ENCODE data around the gene REPS2.
"Not testable (repeated sequence)": the region's sequence is repeated elsewhere in the genome, so short reads cannot be mapped to it uniquely, and the experiment has no call there.

REPS2 gene

DNA sequence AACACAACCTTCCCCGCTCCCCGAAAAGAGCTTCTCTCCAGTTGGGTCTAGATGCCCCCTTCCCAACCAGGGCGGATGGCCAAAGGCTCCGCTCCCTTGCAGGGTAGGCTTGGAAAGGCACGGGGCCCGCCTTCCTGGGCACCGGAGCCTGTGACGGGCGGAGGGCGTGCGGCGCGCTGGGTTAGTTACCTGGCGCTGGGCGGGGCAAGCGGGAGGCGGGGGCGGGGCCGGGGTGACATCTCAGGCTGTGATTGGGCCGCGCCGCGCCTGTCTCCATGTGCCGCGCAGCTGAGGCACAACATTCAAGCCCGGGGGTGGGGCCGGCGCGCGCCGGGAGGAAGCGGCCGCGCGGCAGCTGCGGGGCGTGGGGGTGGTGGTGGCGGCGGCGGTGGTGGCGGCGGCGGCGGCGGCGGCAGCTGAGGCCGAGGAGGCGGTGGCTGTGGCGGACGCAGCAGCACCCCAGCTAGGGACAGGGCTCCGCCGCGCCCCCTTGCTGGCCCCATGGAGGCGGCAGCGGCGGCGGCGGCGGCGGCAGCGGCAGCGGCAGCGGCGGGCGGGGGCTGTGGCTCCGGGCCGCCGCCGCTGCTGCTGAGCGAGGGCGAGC is at the start of gene REPS2:
REPS2 (plus strand) TSS at position 298 of the 604 bp plus-strand sequence; CDS start at position 502, 204 bp downstream.
- DNase-seq (ENCODE audit: low read depth in 3 of 3): peak; percentile 50 to 80 (median 57)

DNA sequence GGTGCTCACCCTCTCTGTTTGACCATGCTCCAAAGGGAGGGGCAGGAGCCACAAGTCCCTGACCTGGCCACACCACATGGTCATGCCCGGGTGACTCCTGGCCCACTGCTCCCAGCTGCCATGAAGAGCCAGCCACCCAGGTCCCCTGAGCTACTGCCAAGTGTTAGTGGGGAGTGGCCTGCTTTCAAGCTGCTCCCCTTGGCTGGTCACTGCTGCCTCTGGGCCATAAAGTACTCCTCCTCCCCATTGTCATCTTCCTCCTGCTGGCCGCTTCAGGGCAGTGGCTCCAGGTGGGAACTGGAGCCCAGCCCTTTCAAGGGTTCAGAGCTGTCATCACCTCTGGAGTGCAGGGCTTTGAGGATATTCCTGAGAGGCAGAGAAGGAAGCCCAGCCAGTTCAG is 49.0 kb upstream of the REPS2 start:
- DNase-seq (ENCODE audit: low read depth in 3 of 3): no peak

DNA sequence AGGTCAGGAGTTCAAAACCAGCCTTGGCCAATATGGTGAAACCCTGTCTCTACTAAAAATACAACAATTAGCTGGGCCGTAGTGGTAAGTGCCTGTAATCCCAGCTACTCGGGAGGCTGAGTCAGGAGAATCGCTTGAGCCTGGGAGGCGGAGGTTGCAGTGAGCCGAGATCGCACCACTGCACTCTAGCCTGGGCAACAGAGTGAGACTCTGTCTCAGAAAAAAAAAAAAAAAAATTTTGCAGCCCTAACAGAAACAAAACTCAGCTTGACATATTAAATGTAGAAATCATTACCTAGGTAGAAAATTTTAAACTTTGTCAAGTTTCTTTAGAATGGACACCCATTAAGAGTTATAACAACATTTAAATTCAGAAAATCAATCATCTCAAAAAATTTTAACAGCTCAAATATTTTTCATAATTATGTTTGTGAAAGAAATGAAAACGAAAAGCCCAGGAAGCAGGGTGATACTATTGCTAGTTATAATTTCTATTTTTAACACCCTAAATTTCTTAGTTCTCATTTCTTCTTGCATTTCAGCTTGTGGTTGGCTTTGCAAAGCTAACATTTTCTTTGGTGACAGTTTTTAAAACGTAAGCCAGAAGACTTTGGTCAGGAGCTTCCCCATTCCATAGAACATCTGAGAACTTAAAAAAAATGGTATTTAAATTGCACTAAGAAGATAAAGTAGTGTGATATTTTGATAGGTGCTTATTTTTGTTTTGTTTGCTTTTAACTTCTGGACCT is 43.0 kb upstream of the REPS2 start:
- DNase-seq (ENCODE audit: low read depth in 3 of 3): no peak

DNA sequence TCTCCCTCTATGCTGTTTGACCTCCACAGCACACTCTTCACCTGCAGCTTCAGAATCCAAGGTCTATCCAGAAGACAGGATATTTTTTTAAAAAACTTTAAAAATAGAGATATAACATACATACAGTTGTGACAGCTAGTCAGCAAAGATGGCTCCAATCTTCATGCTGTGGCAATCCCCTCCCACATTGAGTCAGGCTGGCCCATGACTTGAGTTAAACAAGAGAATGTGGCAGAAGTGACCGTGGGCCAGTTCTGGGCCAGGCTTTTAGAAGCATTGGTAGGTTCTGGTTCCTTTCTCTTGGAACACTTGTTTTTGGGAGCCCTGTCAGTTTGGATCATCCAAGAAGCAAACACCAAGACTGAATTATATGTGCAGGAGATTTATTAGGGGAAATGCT is 36.1 kb upstream of the REPS2 start:
- DNase-seq (ENCODE audit: low read depth in 3 of 3): no peak

DNA sequence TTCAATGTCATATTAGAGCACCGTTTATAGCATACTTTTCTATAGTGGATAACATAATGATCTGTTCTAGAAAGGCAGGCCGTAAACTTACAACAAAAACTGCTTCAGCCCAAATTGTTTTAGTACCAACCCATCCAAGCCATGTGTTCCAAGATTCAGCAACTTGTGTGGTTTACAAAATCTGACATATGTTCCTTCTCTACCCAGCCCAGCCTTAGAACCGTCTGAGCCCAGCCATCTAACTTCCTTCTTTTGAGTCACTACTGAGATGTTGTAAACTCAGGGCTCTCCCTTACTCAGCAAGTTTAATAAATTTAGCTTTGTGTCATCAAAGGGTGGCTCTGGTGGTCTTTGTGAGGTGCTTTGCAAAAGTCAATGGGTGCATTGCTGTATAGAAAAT is 32.4 kb upstream of the REPS2 start:
- no peak for DNase-seq (ENCODE audit: low read depth in 3 of 3)

DNA sequence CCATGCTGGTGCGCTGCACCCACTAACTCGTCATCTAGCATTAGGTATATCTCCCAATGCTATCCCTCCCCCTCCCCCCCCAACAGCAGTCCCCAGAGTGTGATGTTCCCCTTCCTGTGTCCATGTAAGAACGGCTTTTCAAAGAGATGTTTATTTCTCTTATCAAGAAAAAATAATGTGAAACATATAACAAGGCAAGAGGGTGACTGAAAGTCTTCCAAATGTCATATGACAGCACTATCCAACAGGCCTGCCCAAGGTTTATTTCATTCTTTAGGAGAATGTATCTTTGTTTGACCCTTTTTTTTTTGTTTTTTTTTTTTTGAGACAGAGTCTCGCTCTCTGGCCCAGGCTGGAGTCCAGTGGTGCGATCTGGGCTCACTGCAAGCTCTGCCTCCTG is 29.9 kb upstream of the REPS2 start:
- DNase-seq (ENCODE audit: low read depth in 3 of 3): no peak

DNA sequence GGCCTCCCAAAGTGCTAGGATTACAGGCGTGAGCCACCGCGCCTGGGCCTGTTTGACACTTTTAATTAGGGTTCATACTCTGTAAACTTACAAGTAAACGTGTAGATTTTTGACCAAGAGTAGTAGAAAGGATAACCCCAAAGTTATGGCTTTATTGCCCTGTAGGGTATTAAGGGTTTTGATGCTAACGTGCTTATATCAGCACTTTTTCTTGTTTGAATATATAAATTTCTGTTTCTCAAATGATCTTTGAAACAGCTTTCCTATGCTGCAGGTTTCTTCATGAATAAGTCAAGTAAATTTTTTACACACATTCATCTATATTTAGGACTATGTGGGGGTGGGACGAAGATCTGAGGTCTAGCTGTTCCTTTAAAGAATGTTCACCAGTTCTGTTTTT is 29.3 kb upstream of the REPS2 start:
- no peak for DNase-seq (ENCODE audit: low read depth in 3 of 3)

DNA sequence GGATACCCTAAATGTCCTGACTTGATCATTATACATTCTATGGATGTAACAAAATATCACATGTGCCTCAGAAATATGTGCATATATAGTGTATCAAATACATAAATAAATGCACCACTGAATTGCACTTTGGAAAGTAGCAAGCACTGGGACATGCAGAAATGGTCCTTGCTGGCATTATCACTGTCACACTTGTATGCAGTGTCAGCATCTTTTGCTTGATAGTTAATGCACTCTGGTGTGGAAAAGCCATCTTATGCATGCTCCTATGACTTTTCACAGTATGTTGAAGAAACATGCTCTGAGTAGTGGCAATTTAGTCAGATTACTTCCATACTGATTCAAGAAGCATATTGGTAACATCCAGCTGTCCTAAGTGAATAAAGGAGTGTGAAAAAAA is 27.5 kb upstream of the REPS2 start:
- no peak for DNase-seq (ENCODE audit: low read depth in 3 of 3)

DNA sequence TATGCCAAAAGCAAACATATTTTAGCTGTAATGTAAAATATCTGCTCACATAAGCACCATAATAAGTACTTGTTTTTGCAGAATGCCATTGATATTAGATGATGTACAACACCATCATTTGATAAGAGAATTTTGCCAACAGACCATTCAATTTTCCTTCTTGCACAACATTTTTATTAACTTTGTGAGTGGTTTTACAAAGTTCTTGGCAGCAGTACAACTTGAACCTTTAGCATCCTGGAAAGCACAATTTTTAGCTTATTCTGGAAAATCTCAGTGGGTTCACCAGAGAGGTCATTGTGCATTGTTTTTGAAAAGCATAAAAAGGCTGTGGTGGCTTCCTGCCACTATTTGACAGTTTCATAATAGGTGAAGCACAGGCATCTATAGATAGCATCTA is 26.4 kb upstream of the REPS2 start:
- DNase-seq (ENCODE audit: low read depth in 3 of 3): no peak

DNA sequence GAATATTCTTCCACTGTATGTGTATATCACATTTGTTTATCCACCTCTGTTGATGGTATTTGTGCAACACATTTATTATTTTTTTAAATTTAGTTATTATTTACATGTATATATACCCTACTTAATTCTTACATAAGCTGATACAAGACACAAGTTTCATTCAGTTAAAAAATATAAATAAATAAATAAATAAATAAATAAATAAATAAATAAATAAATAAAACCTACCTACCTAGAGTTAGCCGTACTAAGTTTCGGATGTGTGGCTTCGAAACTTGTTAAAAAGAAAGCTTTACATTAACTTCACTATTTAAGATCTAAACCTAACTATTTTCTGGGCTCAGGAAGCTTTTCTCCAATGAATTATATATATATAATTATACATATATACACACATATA is 23.3 kb upstream of the REPS2 start:
- no peak for DNase-seq (ENCODE audit: low read depth in 3 of 3)

DNA sequence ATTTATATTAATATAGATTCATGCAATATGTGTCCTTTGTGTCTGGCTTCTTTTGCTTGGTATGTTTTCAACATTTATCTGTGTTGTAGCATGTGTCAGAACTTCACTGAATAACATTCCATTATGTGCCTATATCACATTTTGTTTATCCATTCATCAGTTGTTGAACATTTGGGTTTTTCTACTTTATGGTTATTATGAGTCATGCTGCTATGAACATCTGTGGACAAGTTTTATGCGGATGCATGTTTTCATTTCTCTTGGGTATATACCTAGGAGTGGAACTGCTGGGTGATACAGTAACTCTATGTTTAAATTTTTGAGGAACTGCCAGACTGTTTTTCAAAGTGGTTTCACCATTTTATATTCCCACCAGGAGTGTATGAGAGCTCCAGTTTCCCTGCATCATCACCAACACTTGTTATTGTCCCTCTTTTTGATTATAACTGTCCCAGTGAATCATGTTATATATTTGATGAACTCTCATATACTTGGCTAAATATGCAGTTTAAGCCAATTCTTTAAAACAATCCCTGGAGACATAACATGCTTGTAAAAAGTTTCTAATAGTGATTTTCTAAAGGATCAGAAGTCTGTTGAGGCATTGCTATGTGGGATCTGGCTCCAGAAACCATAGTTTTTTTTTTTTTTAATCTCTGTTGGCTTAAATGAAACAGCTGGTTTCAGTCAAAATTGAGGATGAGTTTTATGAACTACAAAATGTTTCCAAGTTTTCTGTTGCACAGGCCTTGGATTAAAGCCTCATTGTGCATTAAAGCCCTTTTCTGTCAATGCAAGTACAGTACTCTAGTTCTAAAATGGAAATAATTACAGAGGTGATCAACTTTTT is 21.6 kb upstream of the REPS2 start:
- DNase-seq (ENCODE audit: low read depth in 3 of 3): no peak

DNA sequence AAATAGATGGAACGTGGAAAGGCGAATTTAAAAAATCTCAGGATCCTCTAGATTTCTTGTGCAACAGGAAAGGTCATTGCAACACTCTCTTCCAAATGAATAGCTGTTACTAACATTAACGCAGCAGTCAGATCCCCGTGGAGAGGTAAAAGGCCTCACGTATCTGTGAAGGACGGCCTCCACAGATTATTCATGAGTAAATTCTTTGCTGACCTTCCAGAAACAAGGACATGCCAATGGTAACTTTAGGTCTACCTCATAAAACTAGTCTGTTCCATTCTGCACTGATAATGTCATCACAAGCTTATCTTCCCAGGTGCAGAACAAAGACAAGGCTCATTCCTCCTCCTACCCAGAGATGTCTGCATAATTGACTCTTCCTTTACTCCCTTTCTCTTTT is 16.1 kb upstream of the REPS2 start:
- DNase-seq (ENCODE audit: low read depth in 3 of 3): no peak

DNA sequence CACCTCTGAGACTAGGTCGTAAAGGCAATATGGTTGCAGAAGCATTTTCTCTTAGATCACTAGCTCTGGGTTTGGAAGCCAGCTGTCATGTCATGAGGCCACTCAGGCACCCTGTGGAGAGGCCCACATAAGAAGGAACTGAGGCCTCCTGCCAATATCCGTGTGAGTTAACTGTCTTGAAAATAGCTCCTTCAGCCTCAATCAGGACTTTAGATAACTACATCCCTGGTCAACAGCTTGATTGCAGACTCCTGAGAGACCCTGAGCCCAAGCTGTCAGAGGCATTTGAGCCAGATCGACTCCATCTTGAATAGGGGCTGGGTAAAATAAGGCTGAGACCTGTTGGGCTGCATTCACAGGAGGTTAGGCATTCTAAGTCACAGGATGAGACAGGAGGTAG is 15.1 kb upstream of the REPS2 start:
- no peak for DNase-seq (ENCODE audit: low read depth in 3 of 3)

DNA sequence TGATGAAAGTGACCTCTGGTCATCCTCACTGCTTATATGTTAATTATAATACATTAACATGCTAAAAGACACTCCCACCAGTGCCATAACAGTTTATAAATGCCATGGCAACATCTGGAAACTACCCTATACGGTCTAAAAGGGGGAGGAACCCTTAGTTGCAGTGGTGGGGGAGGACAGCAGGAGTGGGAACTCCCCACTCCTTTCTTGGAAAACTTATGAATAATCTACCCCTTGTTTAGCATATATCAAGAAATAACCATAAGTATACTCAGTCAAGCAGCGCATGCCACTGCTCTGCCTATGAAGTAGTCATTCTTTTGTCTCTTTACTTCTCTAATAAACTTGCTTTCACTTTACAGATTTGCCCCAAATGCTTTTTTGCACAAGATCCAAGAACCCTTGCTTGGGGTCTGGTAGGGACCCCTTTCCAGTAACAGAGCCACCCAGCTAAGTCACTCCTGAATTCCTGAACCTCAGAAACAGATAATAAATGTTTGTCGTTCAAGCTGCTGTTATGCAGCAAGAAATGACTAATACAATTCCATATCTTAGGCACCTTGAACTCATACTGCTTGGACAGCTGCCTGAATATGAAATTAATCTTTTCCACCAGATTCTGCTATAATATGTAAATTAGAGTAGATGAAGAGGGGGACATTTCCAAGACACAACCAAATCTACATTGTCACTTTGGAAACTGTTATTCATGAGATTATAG is 14.4 kb upstream of the REPS2 start:
- no peak for DNase-seq (ENCODE audit: low read depth in 3 of 3)

DNA sequence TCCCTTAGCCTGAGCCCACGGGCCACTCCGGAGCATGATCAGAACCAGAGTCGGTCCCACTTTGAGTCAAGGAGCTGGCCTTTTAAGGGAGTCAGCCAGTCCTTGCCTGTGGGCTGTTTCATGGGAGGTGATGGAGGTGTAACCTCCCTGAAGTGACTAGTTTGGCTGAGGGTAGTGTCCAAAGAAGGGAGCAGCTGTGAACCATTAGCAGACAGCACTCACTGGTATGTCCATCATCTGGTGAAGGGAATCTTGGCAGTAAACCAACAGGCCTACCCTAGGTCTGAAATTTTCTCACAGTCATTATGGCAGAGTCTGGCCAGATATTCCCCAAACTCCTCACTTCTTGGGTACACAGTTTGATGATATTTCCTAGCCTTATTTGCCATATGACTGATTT is 12.3 kb upstream of the REPS2 start:
- DNase-seq (ENCODE audit: low read depth in 3 of 3): no peak

DNA sequence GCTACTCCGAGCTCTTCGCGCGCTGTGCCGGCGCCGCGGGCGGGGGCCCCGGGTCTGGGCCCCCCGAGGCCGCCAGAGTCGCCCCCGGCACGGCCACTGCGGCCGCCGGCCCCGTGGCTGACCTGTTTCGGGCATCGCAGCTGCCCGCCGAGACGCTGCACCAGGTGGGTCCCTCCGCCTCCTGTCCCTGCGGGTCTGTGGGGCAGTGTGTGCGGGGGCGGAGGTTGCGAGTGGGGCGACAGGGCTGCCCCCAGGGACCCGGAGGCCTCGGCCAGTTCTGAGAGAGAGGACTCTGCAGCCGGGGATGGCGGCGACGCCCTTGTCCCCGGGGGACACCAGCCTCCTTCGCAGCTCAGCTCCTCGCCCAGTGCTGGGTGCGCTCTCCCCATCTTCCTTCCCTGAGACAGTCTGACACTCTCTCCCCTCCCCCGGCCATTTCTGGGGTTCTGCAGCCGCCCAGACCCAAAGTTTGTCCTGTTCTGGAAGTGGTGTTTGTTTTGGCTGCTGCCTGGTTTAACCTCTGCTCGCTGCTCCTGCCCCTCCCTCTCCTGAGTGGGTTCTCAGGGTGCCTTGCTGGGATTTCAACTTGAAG is 609 bp downstream of the REPS2 start:
- DNase-seq (ENCODE audit: low read depth in 3 of 3): no peak

DNA sequence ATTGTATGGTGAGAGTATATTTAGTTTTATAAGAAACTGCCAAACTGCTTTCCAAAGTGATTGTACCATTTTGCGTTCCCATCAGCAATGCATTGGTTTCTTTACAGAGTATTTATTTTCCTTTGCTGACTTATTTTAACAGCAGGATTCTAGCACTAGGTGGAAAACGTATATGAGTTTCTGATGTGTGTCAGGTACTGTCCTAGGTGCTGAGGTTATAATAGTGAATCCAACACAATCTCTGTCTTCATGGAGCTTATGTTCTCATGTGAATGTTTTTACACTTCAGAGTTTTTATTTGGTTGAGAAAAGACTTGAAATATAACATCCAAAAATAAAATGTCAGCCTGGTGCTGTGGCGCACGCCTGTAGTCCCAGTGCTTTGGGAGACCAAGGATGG is 4.0 kb downstream of the REPS2 start:
- no peak for DNase-seq (ENCODE audit: low read depth in 3 of 3)

DNA sequence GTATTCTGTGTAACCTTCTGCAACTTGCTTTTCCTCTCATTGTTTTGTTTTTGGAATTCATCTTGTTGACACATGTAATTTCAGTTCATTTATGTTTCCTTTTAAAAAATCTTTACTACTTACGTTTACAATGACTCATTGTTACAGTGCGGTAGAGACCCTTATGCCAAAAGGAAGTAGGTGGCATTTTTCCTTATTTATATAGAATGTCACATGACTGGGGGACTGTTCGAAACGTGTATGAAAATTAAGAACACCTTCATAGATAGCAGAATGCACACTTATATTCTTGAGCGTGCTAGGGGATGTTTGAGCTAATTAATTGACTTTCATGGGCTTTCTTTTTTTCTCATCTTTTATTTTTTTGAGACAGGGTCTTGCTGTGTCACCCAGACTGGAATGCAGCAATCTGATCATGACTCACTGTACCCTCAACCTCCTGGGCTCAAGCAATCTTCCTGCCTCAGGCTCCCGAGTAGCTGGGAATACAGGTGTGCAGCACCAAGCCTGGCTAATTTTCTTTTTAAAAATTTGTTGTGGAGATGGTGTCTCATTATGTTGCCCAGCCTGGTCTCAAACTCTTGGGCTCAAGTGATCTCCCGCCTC is 7.3 kb downstream of the REPS2 start:
- DNase-seq (ENCODE audit: low read depth in 3 of 3): no peak

DNA sequence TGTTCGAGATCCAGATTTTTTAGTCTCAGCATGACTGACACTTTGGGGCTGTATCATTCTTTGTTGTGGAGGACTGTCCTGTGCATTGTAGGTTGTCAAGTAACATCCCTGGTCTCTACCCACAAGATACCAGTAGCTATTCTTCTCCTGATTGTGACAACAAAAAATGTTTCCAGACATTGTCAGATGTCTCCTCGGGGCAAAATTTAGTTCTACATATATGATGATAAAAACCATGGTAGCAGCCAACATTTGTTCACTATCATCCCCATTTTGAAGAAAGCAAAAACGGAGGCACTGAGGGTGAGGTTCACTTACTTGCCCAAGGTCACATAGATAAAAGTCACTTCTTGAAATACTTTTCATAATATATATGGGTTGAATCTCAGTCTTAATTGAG is 11.3 kb downstream of the REPS2 start:
- DNase-seq (ENCODE audit: low read depth in 3 of 3): no peak

DNA sequence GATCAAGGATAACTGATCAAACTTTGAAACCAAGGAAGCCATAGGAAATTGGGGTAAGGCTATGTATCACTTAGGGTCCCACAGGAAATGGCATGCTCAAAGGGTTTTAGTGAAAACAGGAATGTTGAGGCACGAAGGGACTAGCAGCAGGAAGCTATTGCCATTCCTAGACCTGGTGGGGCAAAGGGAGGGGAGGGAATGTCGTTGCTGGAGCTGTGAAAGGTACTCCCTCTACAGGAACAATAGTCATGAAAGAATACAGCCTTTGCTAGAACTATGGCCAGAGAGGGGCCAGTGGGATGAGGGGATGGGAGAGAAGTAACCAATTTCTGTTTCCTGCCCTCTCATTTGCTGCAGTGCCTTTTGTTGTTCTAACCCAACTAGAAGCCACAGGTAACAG is 11.9 kb downstream of the REPS2 start:
- no peak for DNase-seq (ENCODE audit: low read depth in 3 of 3)

DNA sequence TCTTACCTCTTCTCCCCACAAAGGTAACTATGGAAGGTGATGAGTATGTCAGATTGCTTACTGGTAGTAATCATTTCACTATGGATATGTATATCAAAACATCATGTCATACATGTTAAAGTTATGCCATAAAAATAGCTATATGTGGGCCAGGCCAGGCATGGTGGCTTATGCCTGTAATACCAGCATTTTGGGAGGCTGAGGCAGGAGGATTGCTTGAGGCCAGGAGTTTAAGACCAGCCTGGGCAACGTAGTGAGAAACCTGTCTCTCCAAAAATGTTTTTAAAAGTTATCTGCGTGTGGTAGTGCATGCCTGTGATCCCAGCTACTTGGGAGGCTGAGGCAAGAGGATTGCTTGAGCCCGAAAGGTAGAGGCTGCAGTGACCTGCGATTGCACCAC is 16.2 kb downstream of the REPS2 start:
- DNase-seq (ENCODE audit: low read depth in 3 of 3): not testable (repeated sequence)

Measured in stimulated activated CD4-positive, alpha-beta T cell treated with anti-CD3 and anti-CD28 coated beads, TNF-alpha, amount 100 ng/mL, for 24 hours (primary cell).